Brain microvascular endothelial cell (primary cell): ENCODE data around the gene SLC39A3.

ENCODE experiments used
- DNase-seq: peaks from one replicate; pipeline ENCODE4 v3.0.0-alpha.2; 2020
- H3K27ac ChIP-seq: fragments of 250-450 bp; sonication (Bioruptor Pico); 2 replicates; pipeline ENCODE4 v1.5.1; 2020; ENCODE audit warnings: mild to moderate bottlenecking, moderate library complexity
- H3K27me3 ChIP-seq: fragments of 250-450 bp; sonication (Bioruptor Pico); replicated peaks from 2 replicates; pipeline ENCODE4 v1.5.1; 2020; ENCODE audit warnings: mild to moderate bottlenecking
- H3K36me3 ChIP-seq: fragments of 250-450 bp; sonication (Bioruptor Pico); replicated peaks from 2 replicates; pipeline ENCODE4 v1.5.1; 2020; ENCODE audit warnings: mild to moderate bottlenecking
- H3K4me3 ChIP-seq: 2 replicates; pipeline ENCODE4 v1.5.1; 2011; ENCODE audit warnings: low read depth, mild to moderate bottlenecking, control low read depth, low read length, moderate library complexity
- in situ Hi-C: cut with HindIII; loops from 2 replicates; pipeline ENCODE4 v1.10.0; 2017; ENCODE audit warnings: low sequenced_read_pairs, low pct_ligation_motif_present
- TF ChIP-seq, protein P1 (sequence below): IDR thresholded peaks from 2 replicates; pipeline ENCODE4 v1.5.1; 2011; ENCODE audit warnings: low read depth, mild to moderate bottlenecking, moderate library complexity, low read length, control low read depth, inconsistent platforms; ENCODE audit errors: missing control alignments

Gene SLC39A3

DNA sequence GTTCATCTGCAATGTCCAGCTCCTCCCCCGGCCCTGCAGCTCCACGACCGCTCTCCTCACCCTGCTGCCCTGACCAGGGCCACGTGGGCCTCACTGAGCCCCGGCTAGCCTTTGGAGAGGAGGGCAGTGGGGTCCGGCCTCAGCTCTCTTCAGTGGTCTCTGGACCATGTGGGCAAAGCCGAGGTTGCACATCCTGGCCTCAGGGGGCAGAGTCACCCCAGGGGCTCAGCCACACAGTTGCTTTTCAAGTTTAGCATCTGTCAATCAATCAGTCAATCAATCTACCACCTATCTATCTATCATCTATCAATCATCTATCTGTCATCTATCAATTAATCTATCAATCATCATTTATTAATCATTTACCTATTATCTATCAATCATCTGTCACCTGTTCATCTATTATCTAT lies 15.7 kb downstream of the SLC39A3 start:
- no peak overlapping the region for H3K4me3 ChIP-seq
- TF ChIP-seq, protein P1, sequence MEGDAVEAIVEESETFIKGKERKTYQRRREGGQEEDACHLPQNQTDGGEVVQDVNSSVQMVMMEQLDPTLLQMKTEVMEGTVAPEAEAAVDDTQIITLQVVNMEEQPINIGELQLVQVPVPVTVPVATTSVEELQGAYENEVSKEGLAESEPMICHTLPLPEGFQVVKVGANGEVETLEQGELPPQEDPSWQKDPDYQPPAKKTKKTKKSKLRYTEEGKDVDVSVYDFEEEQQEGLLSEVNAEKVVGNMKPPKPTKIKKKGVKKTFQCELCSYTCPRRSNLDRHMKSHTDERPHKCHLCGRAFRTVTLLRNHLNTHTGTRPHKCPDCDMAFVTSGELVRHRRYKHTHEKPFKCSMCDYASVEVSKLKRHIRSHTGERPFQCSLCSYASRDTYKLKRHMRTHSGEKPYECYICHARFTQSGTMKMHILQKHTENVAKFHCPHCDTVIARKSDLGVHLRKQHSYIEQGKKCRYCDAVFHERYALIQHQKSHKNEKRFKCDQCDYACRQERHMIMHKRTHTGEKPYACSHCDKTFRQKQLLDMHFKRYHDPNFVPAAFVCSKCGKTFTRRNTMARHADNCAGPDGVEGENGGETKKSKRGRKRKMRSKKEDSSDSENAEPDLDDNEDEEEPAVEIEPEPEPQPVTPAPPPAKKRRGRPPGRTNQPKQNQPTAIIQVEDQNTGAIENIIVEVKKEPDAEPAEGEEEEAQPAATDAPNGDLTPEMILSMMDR = peak; percentile 43
- peaks cover 23% of the 10 kb centered on the region for H3K27me3 ChIP-seq
- DNase-seq = no peak
- no peak overlapping the region for H3K27ac ChIP-seq
- in situ Hi-C loops = no loop called here
- H3K36me3 ChIP-seq = no peaks in the 10 kb centered on the region

DNA sequence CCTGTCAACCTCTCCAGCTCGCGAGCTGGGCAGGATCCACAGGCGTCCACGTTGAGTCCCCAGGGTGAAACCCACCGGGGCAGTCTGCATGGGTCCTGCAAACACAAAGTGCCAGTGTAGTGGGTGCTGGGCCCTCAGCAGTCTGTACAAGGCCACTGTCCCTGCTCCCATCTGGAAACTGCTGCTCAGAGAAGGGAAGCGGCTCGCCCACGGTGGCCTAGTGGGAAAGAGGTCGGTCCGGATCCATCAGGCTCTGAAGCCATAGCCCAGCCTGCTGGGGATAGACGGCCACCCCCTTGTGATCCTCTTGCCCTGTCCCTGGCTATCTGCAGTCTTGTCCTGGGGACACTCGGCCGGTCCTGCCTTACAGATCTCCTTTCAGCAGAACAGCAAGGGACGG lies 16.1 kb downstream of the SLC39A3 start:
- in situ Hi-C loops = no loop called here
- peaks cover 23% of the 10 kb centered on the region for H3K27me3 ChIP-seq
- no peak for DNase-seq

GRCh38 chr19:2723345-2723715 lies 16.5 kb downstream of the SLC39A3 start:
- Histone ChIP-seq H3K4me3 (no peak overlapping the region), H3K36me3 (no peaks in the 10 kb centered on the region), H3K27ac (no peak overlapping the region), H3K27me3 (peaks cover 23% of the 10 kb centered on the region)
- no peak for DNase-seq
- TF ChIP-seq, protein P1 = no peak
- in situ Hi-C loops = no loop called here

More for the DNA sequence above, 16.1 kb downstream of the SLC39A3 start:
- TF ChIP-seq, protein P1 = no peak
- H3K27ac ChIP-seq = no peak overlapping the region
- H3K36me3 ChIP-seq = no peaks in the 10 kb centered on the region
- H3K4me3 ChIP-seq = no peak overlapping the region

GRCh38 chr19:2722541-2723344 lies 17.1 kb downstream of the SLC39A3 start:
- Histone ChIP-seq H3K4me3 (no peak overlapping the region), H3K27ac (no peak overlapping the region), H3K36me3 (no peaks in the 10 kb centered on the region), H3K27me3 (peaks cover 20% of the 10 kb centered on the region)
- in situ Hi-C loops = no loop called here
- TF ChIP-seq, protein P1 = no peak
- DNase-seq = peak; percentile 67

DNA sequence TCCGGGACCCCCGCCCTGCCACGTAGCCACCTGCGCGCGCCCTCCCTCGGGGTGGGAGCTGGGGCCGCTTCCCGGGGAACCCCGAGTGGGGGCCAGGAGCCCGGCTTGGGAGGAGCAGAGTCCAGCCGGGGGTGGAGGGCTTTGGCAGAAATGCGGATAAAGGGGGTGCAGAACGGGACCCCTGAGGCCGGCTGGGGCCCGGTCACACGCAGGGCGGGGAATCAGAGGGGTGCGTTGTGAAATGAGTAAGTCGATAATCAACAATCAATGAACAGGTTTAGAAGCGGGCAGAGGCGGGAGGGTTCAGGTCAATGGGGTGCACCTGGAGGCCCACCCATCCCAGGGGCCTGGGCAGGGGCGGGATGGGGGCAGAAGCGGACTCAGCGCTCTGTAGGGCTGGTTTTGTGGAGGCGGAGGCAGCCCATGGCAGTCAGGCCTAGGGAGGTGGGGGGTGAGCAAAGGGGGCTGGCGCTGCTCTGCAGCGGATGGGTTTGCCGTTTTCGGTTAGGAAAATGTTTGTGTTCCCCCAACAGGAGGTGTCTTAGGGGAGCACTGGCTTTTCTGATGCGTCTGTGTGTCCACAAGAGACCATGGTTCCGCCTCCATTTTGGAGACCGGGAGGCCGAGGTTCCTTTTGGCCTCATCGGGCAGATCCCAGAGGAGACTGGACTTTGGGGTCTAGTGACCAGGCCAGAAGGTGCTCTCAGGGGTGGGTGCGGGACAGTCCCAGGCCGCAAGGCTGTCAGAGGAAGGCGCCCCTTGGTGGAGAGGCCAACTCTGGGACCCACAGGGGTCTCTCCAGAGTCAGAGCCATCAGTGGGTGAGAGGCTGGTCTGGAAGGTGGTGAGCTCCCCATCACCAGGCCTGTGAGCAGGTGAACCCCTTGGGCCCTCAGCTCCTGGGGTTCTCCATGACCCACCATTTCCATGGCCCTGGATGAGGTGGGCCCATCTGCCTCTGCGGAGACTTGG lies 18.0 kb downstream of the SLC39A3 start:
- Histone ChIP-seq H3K4me3 (peak overlapping the region; percentile 9), H3K27ac (no peak overlapping the region), H3K27me3 (peaks cover 13% of the 10 kb centered on the region), H3K36me3 (no peaks in the 10 kb centered on the region)
- TF ChIP-seq, protein P1 = no peak
- in situ Hi-C loops = no loop called here
- no peak for DNase-seq
